ENCODE data around the gene TCAP.
"Not testable (repeated sequence)": the region's sequence is repeated elsewhere in the genome, so short reads cannot be mapped to it uniquely, and the experiment has no call there.

TCAP gene

GRCh38 chr17:39705786-39706348 is 40.7 kb downstream of the TCAP start:
- DNase-seq (ENCODE audit: low read depth) = no peak

- DNase-seq (ENCODE audit: low read depth) = no peak
Observed at GRCh38 chr17:39706383-39706782, 41.2 kb downstream of the TCAP start.

- no peak for DNase-seq (ENCODE audit: low read depth)
Observed at GRCh38 chr17:39706921-39707337, 41.8 kb downstream of the TCAP start.

GRCh38 chr17:39709319-39709997 is 44.3 kb downstream of the TCAP start:
- no peak for DNase-seq (ENCODE audit: low read depth)

- no peak for DNase-seq (ENCODE audit: low read depth)
Observed at GRCh38 chr17:39709998-39710964, 45.1 kb downstream of the TCAP start.

- not testable (repeated sequence) for DNase-seq (ENCODE audit: low read depth)
Observed at GRCh38 chr17:39711071-39711470, 45.9 kb downstream of the TCAP start.

GRCh38 chr17:39711851-39712250 is 46.7 kb downstream of the TCAP start:
- DNase-seq (ENCODE audit: low read depth) = no peak

GRCh38 chr17:39714234-39714633 is 49.1 kb downstream of the TCAP start:
- DNase-seq (ENCODE audit: low read depth) = no peak

GRCh38 chr17:39715375-39716072 is 50.4 kb downstream of the TCAP start:
- DNase-seq (ENCODE audit: low read depth) = no peak
